H9 (cell line): Measurements from ENCODE around the gene CD46. TPM values are rescaled to one million over a fixed set of nuclear protein-coding genes. Genes with fewer than 3 reads are reported as not detected.

ENCODE experiments used
- DNase-seq: peaks from one replicate; pipeline ENCODE4 v3.0.0-alpha.2; 2017
- H2AFZ ChIP-seq: one replicate; pipeline ENCODE4 v1.6.1; 2013; ENCODE audit warnings: mild to moderate bottlenecking, low read length, control low read depth, moderate library complexity
- H2AK5ac ChIP-seq: 2 replicates; pipeline ENCODE4 v1.6.1; 2013; ENCODE audit warnings: low read length, control low read depth, mixed read lengths; ENCODE audit not compliant: insufficient read length
- H2BK120ac ChIP-seq: one replicate; pipeline ENCODE4 v1.6.1; 2013; ENCODE audit warnings: low read depth, mild to moderate bottlenecking, low read length, control low read depth, inconsistent platforms; ENCODE audit not compliant: poor library complexity, severe bottlenecking
- H2BK12ac ChIP-seq: 2 replicates; pipeline ENCODE4 v1.6.1; 2013; ENCODE audit warnings: low read length, control low read depth, mixed read lengths, low read depth; ENCODE audit not compliant: insufficient read length
- H2BK15ac ChIP-seq: 2 replicates; pipeline ENCODE4 v1.6.1; 2013; ENCODE audit warnings: low read depth, low read length, control low read depth
- H2BK20ac ChIP-seq: one replicate; pipeline ENCODE4 v1.6.1; 2013; ENCODE audit warnings: low read depth, mild to moderate bottlenecking, low read length, control low read depth, inconsistent platforms; ENCODE audit not compliant: poor library complexity, severe bottlenecking
- H2BK5ac ChIP-seq: 2 replicates; pipeline ENCODE4 v1.6.1; 2013; ENCODE audit warnings: low read length, control low read depth, mixed read lengths; ENCODE audit not compliant: insufficient read length
- H3K14ac ChIP-seq: 2 replicates; pipeline ENCODE4 v1.6.1; 2013; ENCODE audit warnings: low read length, control low read depth; ENCODE audit not compliant: insufficient read depth
- H3K18ac ChIP-seq: 2 replicates; pipeline ENCODE4 v1.6.1; 2013; ENCODE audit warnings: low read depth, mild to moderate bottlenecking, mixed read lengths, low read length, control low read depth; ENCODE audit not compliant: insufficient read length
- H3K23ac ChIP-seq: 2 replicates; pipeline ENCODE4 v1.6.1; 2013; ENCODE audit warnings: low read length, control low read depth, mixed read lengths, low read depth; ENCODE audit not compliant: insufficient read length
- H3K23me2 ChIP-seq: 2 replicates; pipeline ENCODE4 v1.6.1; 2013; ENCODE audit warnings: low read depth, mild to moderate bottlenecking, mixed read lengths, low read length, control low read depth; ENCODE audit not compliant: insufficient read length, poor library complexity, severe bottlenecking
- H3K27ac ChIP-seq: 2 replicates; pipeline ENCODE4 v1.5.1; 2013; ENCODE audit warnings: low read length, control low read depth, mixed read lengths, low read depth; ENCODE audit not compliant: insufficient read length
- H3K27me3 ChIP-seq: 2 replicates; pipeline ENCODE4 v1.6.1; 2013; ENCODE audit warnings: low read length, control low read depth, inconsistent platforms; ENCODE audit not compliant: insufficient read depth
- H3K4ac ChIP-seq: 2 replicates; pipeline ENCODE4 v1.6.1; 2013; ENCODE audit warnings: low read depth, mild to moderate bottlenecking, control low read depth, inconsistent platforms, low read length, moderate library complexity
- H3K4me1 ChIP-seq: 2 replicates; pipeline ENCODE4 v1.6.1; 2013; ENCODE audit warnings: low read length, control low read depth, inconsistent platforms; ENCODE audit not compliant: insufficient read depth
- H3K4me2 ChIP-seq: 2 replicates; pipeline ENCODE4 v1.6.1; 2013; ENCODE audit warnings: low read length, control low read depth, mixed read lengths; ENCODE audit not compliant: insufficient read length, insufficient read depth
- H3K56ac ChIP-seq: 2 replicates; pipeline ENCODE4 v1.6.1; 2013; ENCODE audit warnings: low read depth, mild to moderate bottlenecking, mixed read lengths, low read length, control low read depth; ENCODE audit not compliant: insufficient read length
- H3K79me1 ChIP-seq: 2 replicates; pipeline ENCODE4 v1.6.1; 2013; ENCODE audit warnings: low read depth, mild to moderate bottlenecking, moderate library complexity, low read length, control low read depth, inconsistent platforms; ENCODE audit not compliant: insufficient read depth, poor library complexity, severe bottlenecking
- H3K79me2 ChIP-seq: 2 replicates; pipeline ENCODE4 v1.6.1; 2013; ENCODE audit warnings: low read length, control low read depth, inconsistent platforms; ENCODE audit not compliant: insufficient read depth
- H3K9ac ChIP-seq: 2 replicates; pipeline ENCODE4 v1.6.1; 2013; ENCODE audit warnings: low read length, control low read depth, mixed read lengths; ENCODE audit not compliant: insufficient read length; ENCODE audit errors: extremely low read depth
- H3K9me3 ChIP-seq: one replicate; pipeline ENCODE4 v1.6.1; 2013; ENCODE audit warnings: low read depth, low read length, inconsistent platforms; ENCODE audit not compliant: control insufficient read depth
- H3T11ph ChIP-seq: one replicate; pipeline ENCODE4 v1.6.1; 2013; ENCODE audit warnings: mild to moderate bottlenecking, low read length, control low read depth, inconsistent platforms
- H4K20me1 ChIP-seq: one replicate; pipeline ENCODE4 v1.6.1; 2013; ENCODE audit not compliant: control insufficient read depth, insufficient read length, insufficient read depth
- H4K5ac ChIP-seq: 2 replicates; pipeline ENCODE4 v1.6.1; 2013; ENCODE audit warnings: low read depth, mild to moderate bottlenecking, mixed read lengths, low read length, control low read depth; ENCODE audit not compliant: insufficient read length
- H4K8ac ChIP-seq: replicated peaks from 2 replicates; pipeline ENCODE4 v1.6.1; 2013; ENCODE audit warnings: low read length, control low read depth, mixed read lengths, low read depth; ENCODE audit not compliant: insufficient read length
- H4K91ac ChIP-seq: 2 replicates; pipeline ENCODE4 v1.6.1; 2013; ENCODE audit warnings: low read depth, mild to moderate bottlenecking, moderate library complexity, mixed read lengths, low read length, control low read depth; ENCODE audit not compliant: insufficient read length
- H3K27ac Mint-ChIP-seq, 3 experiments: 2 replicates in 2 of 3; 3 replicates in 1 of 3; pipeline ENCODE4 v1.8.0; 2020 to 2021; ENCODE audit warnings: mixed read lengths in 3 of 3, mild to moderate bottlenecking in 1 of 3, moderate library complexity in 1 of 3
- H3K27me3 Mint-ChIP-seq: 2 replicates; pipeline ENCODE4 v1.8.0; 2021; ENCODE audit warnings: low read depth, mild to moderate bottlenecking, moderate library complexity, mixed read lengths
- H3K36me3 Mint-ChIP-seq, 3 experiments: 2 replicates in 2 of 3; 3 replicates in 1 of 3; pipeline ENCODE4 v1.8.0; 2020 to 2021; ENCODE audit warnings: low read depth in 3 of 3, mixed read lengths in 3 of 3; ENCODE audit not compliant: insufficient read depth in 1 of 3
- H3K4me1 Mint-ChIP-seq, 2 experiments: 2 replicates each; pipeline ENCODE4 v1.8.0; 2020; ENCODE audit warnings: mixed read lengths in 2 of 2
- H3K4me3 Mint-ChIP-seq, 2 experiments: 2 replicates in 1 of 2; 3 replicates in 1 of 2; pipeline ENCODE4 v1.8.0; 2020 to 2021; ENCODE audit warnings: mild to moderate bottlenecking in 2 of 2, mixed read lengths in 2 of 2, moderate library complexity in 1 of 2
- H3K9me3 Mint-ChIP-seq, 2 experiments: 2 replicates in 1 of 2; 3 replicates in 1 of 2; pipeline ENCODE4 v1.8.0; 2020; ENCODE audit warnings: mild to moderate bottlenecking in 2 of 2, mixed read lengths in 2 of 2, moderate library complexity in 1 of 2
- total RNA-seq: library from RNA; stranded (reverse); gene quantifications from 2 replicates; pipeline ENCODE4 v1.2.1, GENCODE V29; 2021
- TF ChIP-seq, protein P1 (sequence below): fragments of 200-600 bp; sonication (generic); conservative IDR thresholded peaks from 3 replicates; pipeline ENCODE4 v1.8.0; 2021; ENCODE audit warnings: antibody characterized with exemption, mild to moderate bottlenecking

CD46 gene
- total RNA-seq, 1 experiment from 2014 or later: 89.2 TPM

DNA sequence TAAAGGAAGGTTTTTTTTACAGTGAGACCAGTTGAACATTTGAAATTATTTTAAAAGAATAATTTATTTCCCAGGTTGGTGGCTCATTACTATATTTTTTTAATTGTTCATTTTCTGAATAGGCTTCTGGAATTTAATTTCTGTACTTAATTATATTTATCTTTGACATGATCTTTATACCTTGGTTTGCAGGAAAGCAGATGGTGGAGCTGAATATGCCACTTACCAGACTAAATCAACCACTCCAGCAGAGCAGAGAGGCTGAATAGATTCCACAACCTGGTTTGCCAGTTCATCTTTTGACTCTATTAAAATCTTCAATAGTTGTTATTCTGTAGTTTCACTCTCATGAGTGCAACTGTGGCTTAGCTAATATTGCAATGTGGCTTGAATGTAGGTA, 41.5 kb downstream of the CD46 start:
- Histone ChIP-seq H4K5ac (no peak overlapping the region), H3K9ac (no peak overlapping the region), H2BK12ac (no peak overlapping the region), H3K56ac (no peak overlapping the region), H3K4me1 (no peaks in the 10 kb centered on the region), H3K27ac (no peak overlapping the region), H3K79me2 (no peaks in the 10 kb centered on the region), H4K20me1 (no peaks in the 10 kb centered on the region), H2BK15ac (no peak overlapping the region), H2BK120ac (no peak overlapping the region), H2BK20ac (no peak overlapping the region), H4K8ac (no peak overlapping the region), H3K14ac (no peak overlapping the region), H3K18ac (no peak overlapping the region), H3K79me1 (no peaks in the 10 kb centered on the region), H3K27me3 (no peaks in the 10 kb centered on the region), H3K23me2 (no peaks in the 10 kb centered on the region), H2AFZ (no peak overlapping the region), H3T11ph (no peak overlapping the region), H4K91ac (no peak overlapping the region), H2BK5ac (no peak overlapping the region), H3K4me2 (no peak overlapping the region), H3K9me3 (no peaks in the 10 kb centered on the region), H2AK5ac (no peak overlapping the region), H3K4ac (no peak overlapping the region), H3K23ac (no peak overlapping the region)
- H3K9me3 Mint-ChIP-seq: no peaks in the 10 kb centered on the region
- H3K4me1 Mint-ChIP-seq: no peaks in the 10 kb centered on the region
- no peak overlapping the region for H3K4me3 Mint-ChIP-seq
- H3K36me3 Mint-ChIP-seq: peaks cover 6 to 31% (median 29%) of the 10 kb centered on the region in 3 experiments; a peak in 6 of 7 replicates
- DNase-seq: no peak
- no peak overlapping the region for H3K27ac Mint-ChIP-seq
- H3K27me3 Mint-ChIP-seq: no peaks in the 10 kb centered on the region
- TF ChIP-seq, protein P1, sequence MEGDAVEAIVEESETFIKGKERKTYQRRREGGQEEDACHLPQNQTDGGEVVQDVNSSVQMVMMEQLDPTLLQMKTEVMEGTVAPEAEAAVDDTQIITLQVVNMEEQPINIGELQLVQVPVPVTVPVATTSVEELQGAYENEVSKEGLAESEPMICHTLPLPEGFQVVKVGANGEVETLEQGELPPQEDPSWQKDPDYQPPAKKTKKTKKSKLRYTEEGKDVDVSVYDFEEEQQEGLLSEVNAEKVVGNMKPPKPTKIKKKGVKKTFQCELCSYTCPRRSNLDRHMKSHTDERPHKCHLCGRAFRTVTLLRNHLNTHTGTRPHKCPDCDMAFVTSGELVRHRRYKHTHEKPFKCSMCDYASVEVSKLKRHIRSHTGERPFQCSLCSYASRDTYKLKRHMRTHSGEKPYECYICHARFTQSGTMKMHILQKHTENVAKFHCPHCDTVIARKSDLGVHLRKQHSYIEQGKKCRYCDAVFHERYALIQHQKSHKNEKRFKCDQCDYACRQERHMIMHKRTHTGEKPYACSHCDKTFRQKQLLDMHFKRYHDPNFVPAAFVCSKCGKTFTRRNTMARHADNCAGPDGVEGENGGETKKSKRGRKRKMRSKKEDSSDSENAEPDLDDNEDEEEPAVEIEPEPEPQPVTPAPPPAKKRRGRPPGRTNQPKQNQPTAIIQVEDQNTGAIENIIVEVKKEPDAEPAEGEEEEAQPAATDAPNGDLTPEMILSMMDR: no peak
